Right cardiac atrium (tissue), 5 donors: Measurements from ENCODE around the gene TMEM179. TPM values are rescaled to one million over a fixed set of nuclear protein-coding genes. Genes with fewer than 3 reads are reported as not detected.

ENCODE experiments used
- ATAC-seq, 2 donors: fragments of 200-7000 bp; cut with Tn5 transposase; one replicate each; pipeline versions ENCODE4 v1.8.0 to v1.9.1; 2020; ENCODE audit warnings: moderate library complexity in 2 of 2, mild to moderate bottlenecking in 1 of 2
- DNase-seq, 3 donors: peaks; one replicate each; pipeline ENCODE4 v3.0.0-alpha.2; 2020
- H3K27ac ChIP-seq: one replicate; pipeline ENCODE4 v1.5.1; 2013; ENCODE audit warnings: mild to moderate bottlenecking, low read length, control low read depth, moderate library complexity
- H3K27me3 ChIP-seq: one replicate; pipeline ENCODE4 v1.6.1; 2013; ENCODE audit not compliant: control insufficient read depth, insufficient read depth
- H3K4me1 ChIP-seq: one replicate; pipeline ENCODE4 v1.6.1; 2013; ENCODE audit warnings: low read length; ENCODE audit not compliant: control insufficient read depth, insufficient read depth
- H3K4me3 ChIP-seq: one replicate; pipeline ENCODE4 v1.5.1; 2013; ENCODE audit warnings: low read length, control low read depth
- H3K9me3 ChIP-seq: one replicate; pipeline ENCODE4 v1.6.1; 2013; ENCODE audit warnings: low read length; ENCODE audit not compliant: control insufficient read depth
- WGBS: extraction: QIAGEN DNeasy Blood & Tissue Kit; methylation state at CpG from one replicate; pipeline ENCODE4 v1.1.7; 2013; 5-methylcytosine and 5-hydroxymethylcytosine counted together
- intact Hi-C, 4 donors: fragments of 100-400 bp; cut with DNase I; formaldehyde crosslinking; loops; one replicate each; pipeline versions ENCODE4 v1.11.0 to v1.14.0; 2022 to 2023
- polyA plus RNA-seq: library from polyadenylated mRNA; stranded (reverse); fragments of 200-250 nt; gene quantifications from one replicate; pipeline ENCODE4 v1.2.3, GENCODE V29; 2013
- total RNA-seq, 4 donors: library from RNA; stranded (reverse); fragmentation: NEBNext Ultra II Directional; extraction: Animal tissue kit (Norgen Biotek cat#: 25700); gene quantifications; one replicate each; pipeline ENCODE4 v1.2.1, GENCODE V29; 2021
- donor health status: healthy with polysubstance abuse.
- donor health status: DM: no; HTN: yes; CAD: no.
- donor health status: DM: no; HTN: no; CAD: no.
- donor health status: DM: no; HTN: yes; CAD: no; lungs with severe emphysema.
- donor health status: DM: yes; HTN: yes; CAD: no.

The TMEM179 gene
- total and polyA plus RNA-seq, 5 donors, result 0.57 to 2.2 (median 1.2) TPM

DNA sequence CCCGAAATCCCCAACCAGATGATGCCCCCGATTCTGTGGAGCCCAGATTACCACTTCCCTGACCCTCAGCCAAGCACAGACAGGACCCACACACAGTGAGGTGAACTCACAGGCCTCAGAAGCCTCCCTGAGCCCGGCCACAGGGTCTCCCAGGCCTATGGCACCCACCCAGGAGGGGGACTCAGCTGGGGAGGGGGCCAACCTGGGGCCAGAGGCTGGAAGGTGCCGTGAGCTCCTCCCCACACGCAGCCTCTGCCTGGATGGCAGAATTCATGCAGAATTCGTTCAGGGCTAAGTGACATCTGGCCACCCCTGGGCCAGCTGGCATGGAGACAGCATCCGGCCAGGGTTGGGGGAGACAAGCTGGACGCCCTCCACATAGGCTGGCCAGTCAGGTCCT lies 11.8 kb downstream of the TMEM179 start:
- H3K4me3 ChIP-seq, result no peak overlapping the region
- WGBS, result 62% methylated on average over 8 of the region's 8 CpGs
- ATAC-seq (no peak), DNase-seq (peak in 1 of 3 donors; percentile 41)
- no peaks in the 10 kb centered on the region for H3K9me3 ChIP-seq
- H3K27me3 ChIP-seq, result no peaks in the 10 kb centered on the region
- H3K4me1 ChIP-seq, result no peaks in the 10 kb centered on the region
- H3K27ac ChIP-seq, result no peak overlapping the region
- intact Hi-C loops, result no loop called here

DNA sequence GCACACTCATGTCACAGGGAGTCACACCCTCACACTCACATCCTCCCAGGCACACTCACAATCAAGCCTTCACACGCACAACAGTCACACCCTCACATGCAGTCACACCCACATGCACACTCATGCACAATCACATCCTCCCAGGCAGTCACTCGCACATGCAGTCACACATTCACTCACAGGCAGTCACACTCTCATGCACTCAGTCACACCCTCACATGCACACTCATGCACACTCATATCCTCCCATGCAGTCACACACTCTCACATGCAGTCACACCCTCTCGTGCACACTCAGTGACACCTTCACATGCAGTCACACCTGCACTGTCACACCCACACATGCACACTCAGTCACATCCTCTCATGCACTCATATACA lies 12.3 kb downstream of the TMEM179 start:
- intact Hi-C loops, result no loop called here
- no peak overlapping the region for H3K27ac ChIP-seq
- DNase-seq (no peak), ATAC-seq (no peak)
- no peaks in the 10 kb centered on the region for H3K9me3 ChIP-seq
- H3K4me1 ChIP-seq, result no peaks in the 10 kb centered on the region
- WGBS, result 73% methylated on average over 3 of the region's 3 CpGs
- H3K4me3 ChIP-seq, result no peak overlapping the region
- H3K27me3 ChIP-seq, result no peaks in the 10 kb centered on the region

DNA sequence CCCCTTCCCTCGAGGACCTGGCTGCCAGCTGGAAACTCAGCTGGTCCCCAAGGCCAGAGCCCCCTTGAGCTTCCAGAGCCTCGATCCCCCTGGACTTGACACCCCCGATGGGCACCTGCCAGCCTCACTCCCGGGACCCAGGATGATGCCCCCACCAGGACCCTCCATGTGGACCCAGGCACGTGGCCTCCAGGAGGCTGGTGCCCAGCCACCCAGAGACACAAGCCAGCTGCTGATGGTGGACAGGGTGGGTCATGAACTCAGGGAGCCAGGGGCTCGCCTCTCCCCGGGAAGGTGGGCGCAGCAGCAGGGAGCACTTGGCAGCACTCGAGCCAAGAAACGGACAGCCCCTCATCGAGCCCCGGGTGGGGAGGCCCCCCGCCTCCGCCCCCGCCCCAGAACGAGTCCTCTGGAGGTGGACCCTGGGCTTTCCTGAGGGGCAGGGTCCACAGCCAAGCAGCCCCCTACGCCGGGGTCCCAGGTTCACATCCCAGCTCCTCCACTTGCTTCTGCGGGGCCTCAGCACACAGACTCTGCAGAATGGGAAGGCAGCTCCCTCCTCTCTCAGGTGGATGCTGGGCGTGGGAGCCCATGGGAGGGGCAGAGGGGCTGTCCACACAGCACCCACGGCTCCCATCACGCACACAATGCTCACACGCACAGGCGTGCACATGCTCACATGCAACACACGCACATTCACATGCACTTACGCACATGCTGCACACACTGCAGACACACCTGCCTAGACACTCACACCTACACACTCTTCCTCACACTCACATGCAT lies 12.9 kb downstream of the TMEM179 start:
- H3K4me3 ChIP-seq, result no peak overlapping the region
- H3K27ac ChIP-seq, result no peak overlapping the region
- H3K27me3 ChIP-seq, result no peaks in the 10 kb centered on the region
- DNase-seq (peak in 2 of 3 donors; percentile 54 to 55), ATAC-seq (no peak)
- no peaks in the 10 kb centered on the region for H3K9me3 ChIP-seq
- WGBS, result 82% methylated on average over 26 of the region's 26 CpGs
- H3K4me1 ChIP-seq, result no peaks in the 10 kb centered on the region
- intact Hi-C loops, result no loop called here

DNA sequence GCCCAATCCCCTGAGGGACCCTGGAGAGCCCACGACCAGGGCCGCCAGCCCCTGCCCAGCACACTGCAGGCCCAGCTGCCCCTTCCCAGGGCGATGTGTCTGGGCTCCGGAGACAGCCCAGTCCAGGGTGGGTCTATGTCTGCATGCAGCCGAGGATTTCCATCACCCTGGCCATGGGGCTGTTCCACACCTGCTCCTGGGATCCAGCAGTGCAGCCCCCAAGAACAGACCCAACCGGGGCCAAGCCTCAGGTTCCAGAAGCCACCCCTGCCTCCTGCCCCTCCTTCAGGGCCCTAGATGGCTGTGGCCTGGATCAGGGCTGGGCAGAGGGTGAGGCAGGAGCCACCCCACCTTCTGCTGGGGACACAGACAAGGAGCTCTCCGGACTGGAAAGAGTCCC lies 13.5 kb downstream of the TMEM179 start:
- DNase-seq, result peak; percentile 10 to 37 (median 32)
- no peaks in the 10 kb centered on the region for H3K27me3 ChIP-seq
- WGBS, result 64% methylated on average over 7 of the region's 7 CpGs

DNA sequence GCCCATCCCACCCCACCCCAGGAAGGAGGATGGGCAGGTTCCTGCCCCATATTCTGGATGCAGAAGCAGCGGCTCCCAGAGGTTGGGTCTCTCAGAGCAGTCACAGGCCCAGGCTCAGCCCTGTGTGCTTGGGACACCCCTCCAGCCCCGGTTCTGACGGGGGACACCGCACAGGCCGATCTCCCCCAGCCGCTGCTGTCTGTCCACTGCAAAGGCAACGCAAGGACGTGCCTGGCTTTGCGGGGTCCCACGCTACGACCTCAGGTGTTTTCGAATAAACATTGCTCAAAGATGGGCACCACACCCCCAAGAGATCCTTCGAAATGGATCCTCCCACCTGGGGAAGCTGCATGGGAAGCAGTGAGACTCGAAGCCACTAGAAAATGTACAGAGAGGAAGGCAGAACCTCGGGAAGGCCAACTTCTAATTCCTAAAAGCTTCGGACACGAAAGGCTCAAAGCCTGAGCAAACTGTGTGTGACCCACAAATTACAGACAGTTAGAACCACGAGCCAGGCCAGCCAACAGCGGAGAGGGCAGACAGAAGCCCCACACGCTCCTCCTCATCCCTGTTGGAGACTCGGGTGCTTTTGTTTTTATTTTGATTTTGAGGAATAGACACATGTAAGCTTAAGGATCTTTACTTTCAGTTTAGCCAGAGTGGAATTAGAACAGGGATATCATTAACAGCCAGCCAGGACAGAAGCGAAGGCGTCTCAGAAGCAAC lies 14.2 kb downstream of the TMEM179 start:
- peak; percentile 7 to 50 (median 41) for DNase-seq
- intact Hi-C loops, result no loop called here
- ATAC-seq, result no peak
- Histone ChIP-seq H3K9me3 (no peaks in the 10 kb centered on the region), H3K4me1 (no peaks in the 10 kb centered on the region), H3K4me3 (no peak overlapping the region), H3K27me3 (no peaks in the 10 kb centered on the region), H3K27ac (no peak overlapping the region)
- 75% methylated on average over 23 of the region's 23 CpGs for WGBS

More for the DNA sequence above, 13.5 kb downstream of the TMEM179 start:
- ATAC-seq, result no peak
- intact Hi-C loops, result no loop called here
- Histone ChIP-seq H3K9me3 (no peaks in the 10 kb centered on the region), H3K4me1 (no peaks in the 10 kb centered on the region), H3K4me3 (no peak overlapping the region), H3K27ac (no peak overlapping the region)

DNA sequence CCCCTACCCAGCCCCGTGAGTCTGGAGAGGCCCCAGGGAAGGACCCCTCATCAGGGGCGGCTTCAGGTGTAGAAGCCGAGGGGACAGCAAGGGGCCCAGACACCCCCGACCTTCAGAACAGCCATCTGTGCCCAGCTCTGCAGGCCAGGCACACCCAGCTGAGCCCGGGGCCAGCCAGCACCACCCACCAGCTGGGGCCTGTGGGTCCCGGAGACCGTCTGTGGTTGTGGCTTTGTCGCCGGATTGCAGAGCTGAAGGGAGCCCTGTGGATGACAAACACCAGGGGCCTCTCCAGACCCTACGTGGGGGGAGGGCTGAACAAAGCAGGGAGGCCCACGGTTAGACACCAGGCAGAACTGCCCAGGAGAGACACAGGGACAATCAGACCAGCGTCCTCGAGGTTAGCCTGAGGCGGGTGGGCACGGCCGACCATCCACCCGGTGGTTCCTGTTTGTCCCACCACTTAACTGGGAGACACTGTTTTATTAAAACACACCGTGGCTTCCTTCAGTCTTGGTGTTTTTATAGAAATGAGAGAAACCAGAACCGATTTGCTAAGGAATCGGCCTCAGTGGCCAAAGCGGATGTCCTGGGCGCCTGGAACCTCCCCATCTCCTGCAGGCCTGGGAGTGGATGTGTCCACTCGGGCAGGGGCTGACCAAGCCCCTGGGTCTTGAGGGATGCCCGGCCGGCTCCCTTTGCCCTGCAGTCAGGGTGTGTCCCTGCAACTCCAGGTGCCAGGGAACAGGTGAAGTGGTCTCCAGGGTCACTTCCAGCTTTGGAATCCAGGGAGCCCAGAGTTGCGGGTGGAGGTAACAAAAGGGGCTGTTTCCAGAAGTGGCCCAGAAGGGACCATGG lies 15.0 kb downstream of the TMEM179 start:
- Histone ChIP-seq H3K4me3 (no peak overlapping the region), H3K9me3 (no peaks in the 10 kb centered on the region), H3K27me3 (no peaks in the 10 kb centered on the region), H3K4me1 (peaks cover 3% of the 10 kb centered on the region), H3K27ac (no peak overlapping the region)
- no peak for ATAC-seq
- 84% methylated on average over 26 of the region's 26 CpGs for WGBS
- DNase-seq, result peak; percentile 9 to 44 (median 24)
- intact Hi-C loops, result no loop called here

DNA sequence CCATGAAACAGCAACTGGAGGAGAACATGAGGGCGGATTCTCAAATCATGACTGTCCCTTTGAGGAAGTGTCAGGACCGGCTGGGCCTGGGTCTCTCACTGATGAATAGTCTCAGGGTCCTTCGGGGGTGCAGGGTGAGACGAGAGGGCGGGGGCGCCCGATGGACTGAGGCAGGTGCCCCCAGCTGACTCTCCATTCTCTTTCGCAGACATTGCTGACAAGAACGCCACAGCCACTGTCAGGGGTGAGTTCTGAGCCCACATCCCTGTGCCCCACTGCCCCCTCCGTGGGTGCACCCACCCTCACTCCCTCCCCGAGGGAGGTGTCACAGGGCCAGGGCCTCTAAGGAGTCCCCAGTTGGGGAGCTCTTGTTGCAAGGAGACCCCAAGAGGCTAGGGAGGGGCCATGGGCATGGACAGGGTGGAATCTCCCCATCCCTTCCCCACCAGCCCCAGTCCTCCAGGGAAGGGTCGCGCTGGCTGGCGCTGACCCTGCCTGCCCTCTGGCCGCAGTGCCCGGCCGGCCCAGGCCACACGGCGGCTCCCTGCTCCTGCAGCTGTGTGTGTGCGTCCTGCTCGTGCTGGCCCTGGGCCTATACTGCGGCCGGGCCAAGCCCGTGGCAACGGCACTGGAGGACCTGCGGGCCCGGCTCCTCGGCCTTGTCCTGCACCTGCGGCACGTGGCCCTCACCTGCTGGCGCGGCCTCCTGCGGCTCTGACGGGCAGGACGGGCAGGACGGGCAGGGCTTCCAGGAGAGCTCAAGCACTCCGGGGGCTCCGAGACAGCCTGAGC lies 16.3 kb downstream of the TMEM179 start:
- Histone ChIP-seq H3K27me3 (no peaks in the 10 kb centered on the region), H3K27ac (no peak overlapping the region), H3K4me3 (no peak overlapping the region), H3K9me3 (no peaks in the 10 kb centered on the region), H3K4me1 (peaks cover 11% of the 10 kb centered on the region)
- DNase-seq (peak in 2 of 3 donors; percentile 29 to 57), ATAC-seq (no peak)
- intact Hi-C loops, result no loop called here
- 86% methylated on average over 38 of the region's 38 CpGs for WGBS

DNA sequence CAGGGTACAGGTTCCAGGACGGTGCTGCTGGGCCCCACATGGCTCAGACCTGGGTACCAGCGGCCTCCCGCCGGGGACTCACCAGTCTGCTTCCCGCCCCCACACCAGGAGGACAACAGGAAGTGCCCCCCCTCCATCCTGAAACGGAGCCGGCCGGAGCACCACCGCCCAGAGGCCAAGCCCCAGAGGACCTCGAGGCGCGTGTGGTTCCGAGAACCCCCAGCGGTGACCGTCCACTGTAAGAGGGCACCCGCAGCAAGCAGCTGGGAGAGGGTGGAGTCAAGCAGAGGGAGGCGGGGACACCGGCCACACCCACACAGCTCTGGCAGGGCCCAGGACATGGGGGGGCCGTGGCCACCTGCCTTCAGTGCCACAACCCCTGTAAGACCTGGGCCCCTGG lies 16.9 kb downstream of the TMEM179 start:
- Histone ChIP-seq H3K27me3 (no peaks in the 10 kb centered on the region), H3K27ac (no peak overlapping the region), H3K4me1 (peaks cover 11% of the 10 kb centered on the region), H3K4me3 (no peak overlapping the region), H3K9me3 (no peaks in the 10 kb centered on the region)
- intact Hi-C loops, result no loop called here
- WGBS, result 39% methylated on average over 19 of the region's 19 CpGs
- no peak for ATAC-seq
- DNase-seq, result peak in 2 of 3 donors; percentile 54 to 60

DNA sequence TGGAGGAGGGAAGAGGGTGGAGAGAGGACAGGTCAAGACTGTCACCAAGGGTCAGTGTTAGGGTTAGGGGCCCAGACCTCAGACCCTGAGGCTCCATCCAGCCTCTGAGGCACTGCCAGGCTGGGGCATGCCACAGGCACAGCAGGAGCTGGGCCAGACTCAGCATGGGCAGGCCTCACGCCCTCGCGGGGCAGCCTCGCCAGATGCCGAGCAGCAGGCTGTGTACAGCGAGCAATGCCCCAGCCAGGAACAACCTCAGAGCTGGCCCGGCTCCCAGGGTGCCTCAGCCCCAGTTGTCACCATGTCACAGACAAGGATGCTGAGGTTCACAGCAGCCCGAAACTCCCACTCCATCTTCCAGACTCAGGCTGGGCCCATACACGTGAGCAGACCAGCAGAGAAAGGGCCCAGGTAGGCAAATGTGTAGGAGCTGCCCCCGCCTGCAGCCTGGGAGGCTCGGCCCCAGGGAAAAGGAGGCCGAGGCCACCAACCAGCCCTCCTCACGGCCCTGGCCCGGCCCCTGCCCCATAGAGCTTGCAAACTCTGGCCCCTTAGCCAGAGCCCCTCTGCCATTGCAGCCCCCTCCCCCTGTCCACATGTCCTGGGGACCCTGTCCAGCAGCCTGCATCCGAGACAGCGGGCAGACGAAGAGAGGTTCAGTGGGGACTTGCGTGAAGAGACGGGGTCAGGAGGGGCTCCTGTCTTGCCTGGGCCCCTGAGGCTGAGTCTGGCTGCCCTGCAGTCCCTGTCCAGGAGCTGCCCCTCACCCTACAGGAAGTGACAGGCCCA lies 17.5 kb downstream of the TMEM179 start:
- Histone ChIP-seq H3K27me3 (no peaks in the 10 kb centered on the region), H3K4me1 (peaks cover 11% of the 10 kb centered on the region), H3K4me3 (no peak overlapping the region), H3K9me3 (no peaks in the 10 kb centered on the region), H3K27ac (peak overlapping the region; percentile 75)
- DNase-seq (peak; percentile 81 to 92 (median 92)), ATAC-seq (peak; percentile 34 to 40)
- 55% methylated on average over 19 of the region's 19 CpGs for WGBS
- intact Hi-C loops, result no loop called here
